NCI-H1417 treated with DMSO at 0.1 percent for 48 hours (cell line): Measurements from ENCODE around the gene SLC45A1.
A peak's percentile ranks its signal among the peaks of the same experiment; 100 is the strongest.

ENCODE experiments used
- DNase-seq: peaks from one replicate; lab custom pipeline; 2025; lab: John Stamatoyannopoulos, UW

The SLC45A1 gene

GRCh38 chr1:8311068-8311718, 6.7 kb upstream of the SLC45A1 start:
- DNase-seq, result no peak

- DNase-seq, result no peak
These were observed 5.4 kb upstream of the SLC45A1 start for GRCh38 chr1:8312235-8313218.

- no peak for DNase-seq
These were observed 4.7 kb upstream of the SLC45A1 start for GRCh38 chr1:8313231-8313630.

- peak; percentile 6 for DNase-seq
These were observed 3.3 kb upstream of the SLC45A1 start for GRCh38 chr1:8314346-8315280.

GRCh38 chr1:8315573-8316475, 2.1 kb upstream of the SLC45A1 start:
- DNase-seq, result no peak

- no peak for DNase-seq
These were observed 522 bp downstream of the SLC45A1 start for GRCh38 chr1:8318436-8318835.

- DNase-seq, result no peak
These were observed 3.7 kb downstream of the SLC45A1 start for GRCh38 chr1:8321612-8322011.

- no peak for DNase-seq
These were observed 5.8 kb downstream of the SLC45A1 start for GRCh38 chr1:8323706-8324105.

- DNase-seq, result no peak
These were observed 6.4 kb downstream of the SLC45A1 start for GRCh38 chr1:8324176-8324810.

GRCh38 chr1:8325771-8326170, 7.9 kb downstream of the SLC45A1 start:
- no peak for DNase-seq

- no peak for DNase-seq
These were observed 8.4 kb downstream of the SLC45A1 start for GRCh38 chr1:8326265-8326664.

- DNase-seq, result no peak
These were observed 10.4 kb downstream of the SLC45A1 start for GRCh38 chr1:8328271-8328670.

GRCh38 chr1:8329439-8329838, 11.5 kb downstream of the SLC45A1 start:
- no peak for DNase-seq

- DNase-seq, result no peak
These were observed 11.9 kb downstream of the SLC45A1 start for GRCh38 chr1:8329858-8330257.

- no peak for DNase-seq
These were observed 12.6 kb downstream of the SLC45A1 start for GRCh38 chr1:8330271-8331125.

- no peak for DNase-seq
These were observed 14.9 kb downstream of the SLC45A1 start for GRCh38 chr1:8332806-8333205.

- no peak for DNase-seq
These were observed 15.5 kb downstream of the SLC45A1 start for GRCh38 chr1:8333246-8333987.

GRCh38 chr1:8334106-8334851, 16.4 kb downstream of the SLC45A1 start:
- DNase-seq, result no peak
